ENCODE measurements around the gene PSENEN.
A peak's percentile ranks its signal among the peaks of the same experiment; 100 is the strongest.

Gene PSENEN

DNA sequence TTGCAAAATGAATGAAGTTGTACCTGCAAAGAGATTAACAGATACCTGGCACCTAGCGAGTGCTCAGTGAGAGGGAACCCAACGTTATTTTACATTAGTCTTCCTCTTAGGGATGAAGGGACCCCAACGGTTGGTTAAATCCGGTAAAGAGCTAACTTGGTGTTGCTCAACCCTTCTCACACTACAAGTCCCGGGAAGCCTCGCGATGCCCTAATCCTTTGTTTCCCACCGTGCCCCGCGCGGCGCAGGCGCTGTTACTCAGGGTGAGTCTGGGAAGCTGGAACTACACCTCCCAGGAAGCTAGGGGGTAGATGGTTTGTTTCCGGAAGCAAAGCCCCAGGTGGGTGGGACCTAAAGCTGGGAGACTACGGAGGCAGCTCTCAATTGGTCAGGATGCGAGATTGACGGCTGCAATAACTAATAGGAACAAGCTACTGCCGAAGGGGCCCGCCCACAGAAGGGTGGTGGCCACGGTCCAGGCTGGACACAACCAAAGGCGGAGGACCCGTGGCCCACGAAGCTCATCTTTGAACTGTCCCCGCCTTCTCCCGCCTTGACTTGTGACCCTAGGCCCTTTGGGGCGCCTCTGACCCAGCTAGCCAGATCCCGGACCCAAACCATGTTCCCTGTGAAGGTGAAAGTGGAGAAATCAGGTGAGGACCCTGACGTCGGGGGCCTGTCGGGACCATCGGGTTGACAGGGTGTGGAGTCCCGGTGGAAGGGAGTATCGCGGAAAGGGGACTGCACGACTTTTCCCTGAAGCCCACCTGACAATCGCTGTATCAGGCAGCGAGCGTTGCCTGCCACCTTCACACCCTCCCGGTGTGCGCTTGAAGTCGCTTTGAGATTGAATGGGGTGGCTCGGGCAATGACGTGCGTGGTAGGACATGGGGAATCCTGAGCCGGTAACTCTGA lies 2.9 kb downstream of the PSENEN start, which contains the start of gene LIN37:
LIN37 (plus strand) TSS at position 471 of the 915 bp plus-strand sequence; CDS start at position 620, 149 bp downstream.
- TF ChIP-seq FOXP2 (optimal IDR thresholded peaks at IDR 0.05; ENCODE audit: borderline replicate concordance, extremely low read depth, extremely low read length, insufficient read depth) (no peak), SIN3A (IDR thresholded peaks at IDR 0.05; ENCODE audit: borderline replicate concordance, insufficient read depth, low read length) (peak; percentile 71; the same call in 1 of the 2 replicates), REST (IDR thresholded peaks at IDR 0.05; ENCODE audit: insufficient read depth in 1 of 2, low read depth in 2 of 2, low read length in 2 of 2) (no peak), TAF1 (IDR thresholded peaks at IDR 0.05; ENCODE audit: borderline replicate concordance, insufficient read depth, low read length) (0 out of 2 replicates have a peak, but pooled peaks have one; percentile 42), POLR2AphosphoS5 (IDR thresholded peaks at IDR 0.05; ENCODE audit: low read depth, low read length) (peak; percentile 84)

GRCh38 chr19:35750167-35750566 lies 4.7 kb downstream of the PSENEN start:
- TF ChIP-seq REST (IDR thresholded peaks at IDR 0.05; ENCODE audit: insufficient read depth in 1 of 2, low read depth in 2 of 2, low read length in 2 of 2) (no peak), SIN3A (IDR thresholded peaks at IDR 0.05; ENCODE audit: borderline replicate concordance, insufficient read depth, low read length) (no peak), FOXP2 (optimal IDR thresholded peaks at IDR 0.05; ENCODE audit: borderline replicate concordance, extremely low read depth, extremely low read length, insufficient read depth) (no peak), POLR2AphosphoS5 (IDR thresholded peaks at IDR 0.05; ENCODE audit: low read depth, low read length) (no peak), TAF1 (IDR thresholded peaks at IDR 0.05; ENCODE audit: borderline replicate concordance, insufficient read depth, low read length) (no peak)

- TF ChIP-seq FOXP2 (optimal IDR thresholded peaks at IDR 0.05; ENCODE audit: borderline replicate concordance, extremely low read depth, extremely low read length, insufficient read depth), result no peak
Measured at GRCh38 chr19:35751839-35752745, 6.6 kb downstream of the PSENEN start.

- TF ChIP-seq REST (IDR thresholded peaks at IDR 0.05; ENCODE audit: insufficient read depth in 1 of 2, low read depth in 2 of 2, low read length in 2 of 2), result no peak
- no peak for TF ChIP-seq SIN3A (IDR thresholded peaks at IDR 0.05; ENCODE audit: borderline replicate concordance, insufficient read depth, low read length)
- no peak for TF ChIP-seq FOXP2 (optimal IDR thresholded peaks at IDR 0.05; ENCODE audit: borderline replicate concordance, extremely low read depth, extremely low read length, insufficient read depth)
- TF ChIP-seq POLR2AphosphoS5 (IDR thresholded peaks at IDR 0.05; ENCODE audit: low read depth, low read length), result no peak
- TF ChIP-seq TAF1 (IDR thresholded peaks at IDR 0.05; ENCODE audit: borderline replicate concordance, insufficient read depth, low read length), result no peak
Measured at GRCh38 chr19:35752746-35753350, 7.4 kb downstream of the PSENEN start.
